ENCODE measurements around the gene ATG2B. TPM values are rescaled to one million over a fixed set of nuclear protein-coding genes. Genes with fewer than 3 reads are reported as not detected.
A peak's percentile ranks its signal among the peaks of the same experiment; 100 is the strongest.

Gene ATG2B
- total RNA-seq, 4 donors from 2014 or later, result 28.4 to 55.1 (median 40.0) TPM

DNA sequence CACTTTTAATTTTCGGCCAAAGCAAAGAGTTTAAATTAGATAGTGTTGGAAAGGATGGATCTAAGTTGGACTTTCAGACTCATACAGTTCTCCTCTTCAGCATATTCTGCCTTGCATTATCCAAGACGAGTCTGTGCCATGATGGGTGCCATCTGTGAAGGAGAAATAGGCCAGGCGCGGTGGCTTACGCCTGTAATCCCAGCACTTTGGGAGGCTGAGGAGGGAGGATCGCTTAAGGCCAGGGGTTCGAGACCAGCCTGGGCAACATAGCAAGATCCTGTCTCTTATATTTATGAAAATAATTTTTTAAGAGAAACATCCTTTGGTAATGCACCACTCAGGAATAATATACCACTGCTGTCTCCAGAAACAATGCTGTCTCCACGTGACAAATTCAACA is 35.3 kb upstream of the ATG2B start:
- no peak for TF ChIP-seq POLR2A (IDR thresholded peaks at IDR 0.05)
- no peak for TF ChIP-seq CTCF (IDR thresholded peaks at IDR 0.05)
- H3K4me3 ChIP-seq (replicated peaks in 1 of 3), result no peak overlapping the region
- 95% methylated on average over 8 of the region's 8 CpGs for WGBS, 2 donors
- no peak overlapping the region for H3K27ac ChIP-seq
- no peaks in the 10 kb centered on the region for H3K9me3 ChIP-seq
- H3K27me3 ChIP-seq, result no peaks in the 10 kb centered on the region
- H3K36me3 ChIP-seq, result no peaks in the 10 kb centered on the region
- H3K4me1 ChIP-seq, result no peaks in the 10 kb centered on the region
- DNase-seq, result no peak
- intact Hi-C loops (cut with DNase I), result no loop called here

DNA sequence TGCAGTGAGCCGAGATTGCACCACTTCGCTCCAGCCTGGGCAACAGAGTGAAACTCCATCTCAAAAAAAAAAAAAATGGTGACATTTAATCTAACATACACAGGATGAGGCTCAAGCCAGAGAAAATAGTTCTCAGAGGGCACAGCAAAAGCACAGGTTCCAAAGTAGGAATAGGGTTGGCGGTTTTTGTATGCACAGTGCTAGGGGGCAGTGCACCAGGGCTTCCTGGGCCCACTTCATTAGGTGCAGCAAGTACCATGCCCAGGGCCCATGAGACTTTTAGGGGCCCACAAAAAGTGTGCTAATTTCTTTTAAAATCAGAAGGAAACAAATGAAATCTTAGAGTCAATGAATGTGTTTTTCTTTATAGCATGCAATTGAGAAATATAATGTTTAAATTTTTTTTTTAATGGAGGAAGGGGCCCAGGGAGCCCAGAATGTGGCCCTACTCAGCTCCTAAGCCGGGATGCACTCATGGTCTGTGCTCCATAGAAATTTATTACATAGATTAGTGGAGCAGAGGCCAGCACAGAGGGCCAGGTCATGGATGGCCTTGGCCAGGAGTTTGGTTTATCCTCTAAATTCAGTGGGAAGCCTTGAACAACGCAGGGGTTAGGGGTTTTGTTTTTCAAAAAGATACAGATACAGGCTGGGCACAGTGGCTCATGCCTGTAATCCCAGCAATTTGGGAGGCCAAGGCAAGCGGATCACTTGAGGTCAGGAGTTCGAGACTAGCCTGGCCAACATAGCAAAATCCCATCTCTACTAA is 31.1 kb upstream of the ATG2B start:
- Histone ChIP-seq H3K9me3 (no peaks in the 10 kb centered on the region), H3K4me3 (replicated peaks in 1 of 3) (no peak overlapping the region), H3K27ac (no peak overlapping the region), H3K36me3 (no peaks in the 10 kb centered on the region), H3K4me1 (peaks cover 0 to 9% of the 10 kb centered on the region in 2 donors), H3K27me3 (no peaks in the 10 kb centered on the region)
- DNase-seq, result no peak
- 85 to 91% methylated on average over 5 to 7 of the region's 7 CpGs for WGBS, 2 donors
- TF ChIP-seq POLR2A (IDR thresholded peaks at IDR 0.05), result no peak
- no peak for TF ChIP-seq CTCF (IDR thresholded peaks at IDR 0.05)
- intact Hi-C loops (cut with DNase I), result no loop called here

DNA sequence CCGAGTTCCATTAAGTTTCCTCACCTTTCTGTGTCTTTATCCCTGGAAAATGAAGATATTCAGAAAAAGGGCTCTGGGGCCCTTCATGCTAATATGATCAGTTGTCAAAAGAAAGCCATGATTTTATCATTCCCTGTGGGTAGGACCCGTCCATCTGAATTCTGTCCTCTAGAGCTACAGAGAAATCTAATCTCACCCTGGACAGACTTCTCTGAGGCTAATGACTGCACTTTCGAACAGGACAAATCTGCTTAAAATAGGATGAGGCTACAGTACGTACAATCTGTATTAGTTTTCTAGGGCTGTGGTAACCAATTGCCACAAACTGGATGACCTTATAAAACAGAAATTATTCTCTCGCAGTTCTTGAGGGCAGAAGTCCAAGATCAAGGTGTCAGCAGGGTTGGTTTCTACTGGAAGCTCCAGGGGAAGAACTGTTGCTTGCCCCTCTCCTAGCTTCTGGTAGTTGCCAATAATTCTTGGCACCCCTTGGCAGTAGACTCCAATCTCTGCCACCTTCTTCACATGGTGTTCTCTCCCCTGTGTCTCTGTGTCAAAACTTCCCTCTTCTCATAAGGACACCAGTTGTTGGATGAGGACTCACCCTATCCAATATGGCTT is 30.0 kb upstream of the ATG2B start:
- Histone ChIP-seq H3K4me3 (replicated peaks in 1 of 3) (no peak overlapping the region), H3K27ac (no peak overlapping the region), H3K9me3 (no peaks in the 10 kb centered on the region), H3K36me3 (no peaks in the 10 kb centered on the region), H3K27me3 (no peaks in the 10 kb centered on the region), H3K4me1 (peaks cover 0 to 9% of the 10 kb centered on the region in 2 donors)
- TF ChIP-seq POLR2A (IDR thresholded peaks at IDR 0.05) (no peak), CTCF (IDR thresholded peaks at IDR 0.05) (no peak)
- 92 to 93% methylated on average over 5 of the region's 5 CpGs for WGBS, 2 donors
- no peak for DNase-seq
- intact Hi-C loops (cut with DNase I), result no loop called here

GRCh38 chr14:96391293-96392118 is 28.4 kb upstream of the ATG2B start:
- Histone ChIP-seq H3K27me3 (no peaks in the 10 kb centered on the region), H3K27ac (peak overlapping the region in 1 of 3 donors; percentile 57), H3K9me3 (no peaks in the 10 kb centered on the region), H3K36me3 (peaks cover 0 to 2% of the 10 kb centered on the region in 2 donors), H3K4me1 (peaks cover 0 to 9% of the 10 kb centered on the region in 2 donors), H3K4me3 (replicated peaks in 1 of 3) (peak overlapping the region; percentile 19 to 91 (median 71))
- DNase-seq, result peak; percentile 96 to 97
- TF ChIP-seq CTCF (IDR thresholded peaks at IDR 0.05) (peak in 1 of 6 experiments; percentile 6), POLR2A (IDR thresholded peaks at IDR 0.05) (peak in 1 of 2 donors; percentile 23)
- WGBS, 2 donors, result 0 to 1% methylated on average over 3 to 22 of the region's 79 CpGs
- intact Hi-C loops (cut with DNase I), result no loop called here

Measured in thyroid gland (tissue), 4 donors.